ENCODE data around the gene S100A1. TPM values are rescaled to one million over a fixed set of nuclear protein-coding genes. Genes with fewer than 3 reads are reported as not detected.

Gene S100A1
- total and polyA plus RNA-seq, 10 of the 15 experiments (the other 5 are each of a cell fraction or from before 2014, with no cell fraction given) = 0.13 to 0.29 TPM; not detected in 8

DNA sequence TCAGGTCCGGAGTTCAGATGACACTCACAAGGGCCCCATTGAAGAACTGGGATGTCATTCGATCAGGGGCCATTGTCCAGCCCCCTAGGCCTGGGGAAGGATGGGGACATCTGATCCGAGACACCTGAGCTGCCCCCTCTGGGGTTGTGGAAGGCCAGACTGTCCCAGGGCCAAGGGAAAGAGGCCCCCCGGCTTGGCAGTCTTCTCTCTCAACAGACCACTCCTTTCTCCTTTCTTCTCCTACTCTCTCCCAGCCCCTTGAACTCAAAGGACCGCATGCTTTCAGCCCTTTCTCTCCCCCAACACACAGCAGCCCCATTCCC lies 1.1 kb downstream of the S100A1 start:
- ATAC-seq (no peak), DNase-seq (ENCODE audit: low read depth, low spot score) (no peak), FAIRE-seq (no peak)
- no TSS peak for BruUV-seq (replicated peaks)
- WGBS (ENCODE audit: insufficient coverage, insufficient replicate concordance, low lambda C conversion rate, missing lambda C conversion rate) = 55% methylated on average over 5 of the region's 5 CpGs
- Histone ChIP-seq H3K36me3 (ENCODE audit: control insufficient read depth in 2 of 2, insufficient read depth in 2 of 2, low read length in 1 of 2) (no peaks in the 10 kb centered on the region), H3K4me2 (ENCODE audit: control insufficient read depth, insufficient read depth) (no peak overlapping the region), H2AFZ (ENCODE audit: control insufficient read depth, low read depth, low read length) (no peak overlapping the region), H3K4me3 (no peak overlapping the region), H3K27me3 (replicated peaks in 1 of 2; ENCODE audit: control insufficient read depth in 2 of 2, insufficient read depth in 2 of 2, low read length in 1 of 2) (no peaks in the 10 kb centered on the region), H3K4me1 (ENCODE audit: control insufficient read depth, insufficient read depth, low read length) (peaks cover 14% of the 10 kb centered on the region), H3K9me3 (replicated peaks; ENCODE audit: control insufficient read depth, insufficient read depth, low read length) (no peaks in the 10 kb centered on the region), H3K79me2 (ENCODE audit: control insufficient read depth, insufficient read depth, low read length) (peaks cover 3% of the 10 kb centered on the region), H3K27ac (ENCODE audit: control insufficient read depth, insufficient read depth) (no peak overlapping the region), H3K9ac (ENCODE audit: control insufficient read depth, insufficient read depth, low read length) (no peak overlapping the region), H4K20me1 (ENCODE audit: control insufficient read depth, insufficient read depth) (no peaks in the 10 kb centered on the region)
- no peak for TF ChIP-seq NFXL1 (IDR thresholded peaks at IDR 0.05; ENCODE audit: borderline replicate concordance)
- TF ChIP-seq, protein P1, sequence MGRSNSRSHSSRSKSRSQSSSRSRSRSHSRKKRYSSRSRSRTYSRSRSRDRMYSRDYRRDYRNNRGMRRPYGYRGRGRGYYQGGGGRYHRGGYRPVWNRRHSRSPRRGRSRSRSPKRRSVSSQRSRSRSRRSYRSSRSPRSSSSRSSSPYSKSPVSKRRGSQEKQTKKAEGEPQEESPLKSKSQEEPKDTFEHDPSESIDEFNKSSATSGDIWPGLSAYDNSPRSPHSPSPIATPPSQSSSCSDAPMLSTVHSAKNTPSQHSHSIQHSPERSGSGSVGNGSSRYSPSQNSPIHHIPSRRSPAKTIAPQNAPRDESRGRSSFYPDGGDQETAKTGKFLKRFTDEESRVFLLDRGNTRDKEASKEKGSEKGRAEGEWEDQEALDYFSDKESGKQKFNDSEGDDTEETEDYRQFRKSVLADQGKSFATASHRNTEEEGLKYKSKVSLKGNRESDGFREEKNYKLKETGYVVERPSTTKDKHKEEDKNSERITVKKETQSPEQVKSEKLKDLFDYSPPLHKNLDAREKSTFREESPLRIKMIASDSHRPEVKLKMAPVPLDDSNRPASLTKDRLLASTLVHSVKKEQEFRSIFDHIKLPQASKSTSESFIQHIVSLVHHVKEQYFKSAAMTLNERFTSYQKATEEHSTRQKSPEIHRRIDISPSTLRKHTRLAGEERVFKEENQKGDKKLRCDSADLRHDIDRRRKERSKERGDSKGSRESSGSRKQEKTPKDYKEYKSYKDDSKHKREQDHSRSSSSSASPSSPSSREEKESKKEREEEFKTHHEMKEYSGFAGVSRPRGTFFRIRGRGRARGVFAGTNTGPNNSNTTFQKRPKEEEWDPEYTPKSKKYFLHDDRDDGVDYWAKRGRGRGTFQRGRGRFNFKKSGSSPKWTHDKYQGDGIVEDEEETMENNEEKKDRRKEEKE (IDR thresholded peaks at IDR 0.05) = no peak
- TF ChIP-seq RAD51 (IDR thresholded peaks at IDR 0.05) = no peak
- TF ChIP-seq CEBPB (IDR thresholded peaks at IDR 0.05; ENCODE audit: borderline replicate concordance in 1 of 2, low read depth in 2 of 2, low read length in 2 of 2) = no peak
- TF ChIP-seq, protein P2, sequence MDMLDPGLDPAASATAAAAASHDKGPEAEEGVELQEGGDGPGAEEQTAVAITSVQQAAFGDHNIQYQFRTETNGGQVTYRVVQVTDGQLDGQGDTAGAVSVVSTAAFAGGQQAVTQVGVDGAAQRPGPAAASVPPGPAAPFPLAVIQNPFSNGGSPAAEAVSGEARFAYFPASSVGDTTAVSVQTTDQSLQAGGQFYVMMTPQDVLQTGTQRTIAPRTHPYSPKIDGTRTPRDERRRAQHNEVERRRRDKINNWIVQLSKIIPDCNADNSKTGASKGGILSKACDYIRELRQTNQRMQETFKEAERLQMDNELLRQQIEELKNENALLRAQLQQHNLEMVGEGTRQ (IDR thresholded peaks at IDR 0.05; ENCODE audit: borderline replicate concordance, low read depth, low read length) = no peak
- no peak for TF ChIP-seq MEF2A (IDR thresholded peaks at IDR 0.05; ENCODE audit: insufficient read depth, low read depth, low read length)
- in situ Hi-C loops (cut with MboI) (no loop called here), intact Hi-C loops (cut with micrococcal nuclease; ENCODE audit: unreplicated experiment) (no loop called here)
- POLR2A ChIA-PET = interaction anchor here (0.6 to 0.8 kb wide), 2 partner anchors 15 to 300 kb away, joined by 3 to 5 read pairs; no protein-coding TSS in a partner anchor
- RAD21 ChIA-PET (ENCODE audit: unreplicated experiment) = interaction anchor here (3.7 kb wide), 1 partner anchor 57 kb away, joined by 25 read pairs; no protein-coding TSS in a partner anchor
- CTCF ChIA-PET = interaction anchor here (0.6 to 5.2 kb wide), 6 partner anchors 13 to 317 kb away, joined by 3 to 66 read pairs (median 14); partner anchors contain the start of genes S100A14 and S100A16
- SMC1A ChIA-PET (ENCODE audit: uncharacterized antibody, unreplicated experiment) = interaction anchor here (1.7 to 4.9 kb wide), 5 partner anchors 11 to 57 kb away, joined by 5 to 31 read pairs (median 8); partner anchors contain the start of genes ILF2 and S100A14
